K562 (cell line): Measurements from ENCODE around the gene INSM2. TPM values are rescaled to one million over a fixed set of nuclear protein-coding genes. Genes with fewer than 3 reads are reported as not detected.

Experiments used
- ADNP ChIP-seq: fragments of 200-800 bp; sonication (Bioruptor generic); IDR thresholded peaks from 2 replicates; pipeline ENCODE4 v1.6.1; 2016; ENCODE audit warnings: missing genetic modification characterization, missing compliant biosample characterization
- CREBBP ChIP-seq: IDR thresholded peaks from one replicate; pipeline ENCODE4 v1.6.1; 2012; ENCODE audit warnings: low read depth, mild to moderate bottlenecking, control low read depth, inconsistent platforms, low read length
- DLX4 ChIP-seq: fragments of 250-450 bp; sonication (Bioruptor Pico); IDR thresholded peaks from 2 replicates; pipeline ENCODE4 v1.6.1; 2021; ENCODE audit warnings: mild to moderate bottlenecking
- KDM4B ChIP-seq, 2 experiments: fragments of 450-650 bp in 1 of 2; sonication (generic) in 1 of 2; IDR thresholded peaks; 2 replicates each; pipeline ENCODE4 v1.6.1; 2016 to 2017; ENCODE audit warnings: borderline replicate concordance in 2 of 2, antibody characterized with exemption in 1 of 2, low read depth in 1 of 2, mild to moderate bottlenecking in 1 of 2
- NKRF ChIP-seq: fragments of 450-650 bp; IDR thresholded peaks from 2 replicates; pipeline ENCODE4 v1.6.1; 2016; ENCODE audit warnings: borderline replicate concordance
- NR1H2 ChIP-seq: sonication (generic); formaldehyde crosslinking; IDR thresholded peaks from 2 replicates; pipeline ENCODE4 v1.4.0; 2020; ENCODE audit warnings: mild to moderate bottlenecking, missing genetic modification reagents
- PPARD ChIP-seq: fragments of 250-450 bp; sonication (Bioruptor Pico); IDR thresholded peaks from 2 replicates; pipeline ENCODE4 v1.8.0; 2022; ENCODE audit warnings: inconsistent platforms, mild to moderate bottlenecking, moderate library complexity
- RNF2 ChIP-seq: sonication (generic); IDR thresholded peaks from 2 replicates; pipeline ENCODE4 v1.6.1; 2016
- RUNX1 ChIP-seq: sonication (generic); IDR thresholded peaks from 2 replicates; pipeline ENCODE4 v1.6.1; 2016; ENCODE audit warnings: antibody characterized with exemption, low read depth
- SLC30A9 ChIP-seq: fragments of 250-450 bp; sonication (Bioruptor Pico); IDR thresholded peaks from 2 replicates; pipeline ENCODE4 v1.8.0; 2022; ENCODE audit warnings: mild to moderate bottlenecking, moderate library complexity
- SNRNP70 ChIP-seq: fragments of 200-400 bp; formaldehyde crosslinking; optimal IDR thresholded peaks from 2 replicates; pipeline ENCODE3; 2017; ENCODE audit warnings: low read depth, low read length
- ZC3H11A ChIP-seq: IDR thresholded peaks from 2 replicates; pipeline ENCODE4 v1.6.1; 2012; ENCODE audit warnings: low read depth, low read length, improper control_type of control experiment
- ZNF263 ChIP-seq: sonication (generic); formaldehyde crosslinking; IDR thresholded peaks from 2 replicates; pipeline ENCODE4 v1.8.0; 2022; ENCODE audit warnings: mild to moderate bottlenecking, missing genetic modification reagents, borderline replicate concordance
- ZNF318 ChIP-seq, 2 experiments: fragments of 450-650 bp; IDR thresholded peaks; 2 replicates each; pipeline ENCODE4 v1.6.1; 2016; ENCODE audit warnings: mild to moderate bottlenecking in 2 of 2, borderline replicate concordance in 1 of 2, low read depth in 1 of 2, moderate library complexity in 1 of 2
- ZNF695 ChIP-seq: fragments of 450-650 bp; formaldehyde crosslinking; IDR thresholded peaks from 2 replicates; pipeline ENCODE4 v1.4.0; 2020; ENCODE audit warnings: mild to moderate bottlenecking, moderate library complexity
- ZSCAN29 ChIP-seq: fragments of 450-650 bp; IDR thresholded peaks from 2 replicates; pipeline ENCODE4 v1.6.1; 2017
- polyA plus RNA-seq, 8 experiments: library from polyadenylated mRNA; depleted of rRNA in 4 of 8; stranded (reverse) in 5 of 8; unstranded in 3 of 8; fragments of >200 nt; fragmentation: Nextera tagmentation in 2 of 8; fragmentation: Illumina TruSeq in 1 of 8; extraction: Ambion mirVana in 2 of 8; extraction: Trizol in 1 of 8; gene quantifications; 2 replicates each; pipeline versions ENCODE4 v1.2.1 to v1.2.3, GENCODE V29; 2011 to 2014; ENCODE audit warnings: inconsistent platforms in 1 of 8, missing spikeins in 1 of 8
- total RNA-seq, 7 experiments: library from RNA; depleted of rRNA in 6 of 7; stranded (reverse); fragments of >200 nt in 6 of 7; fragmentation: Illumina TruSeq in 2 of 7; extraction: Trizol in 2 of 7; gene quantifications; 2 replicates each; pipeline versions ENCODE4 v1.2.1 to v1.2.3, GENCODE V29; 2011 to 2021; ENCODE audit warnings: low replicate concordance in 1 of 7
- TF ChIP-seq, protein P1 (sequence below): sonication (generic); formaldehyde crosslinking; IDR thresholded peaks from 2 replicates; pipeline ENCODE4 v1.8.0; 2022; ENCODE audit warnings: mild to moderate bottlenecking, low read depth, missing genetic modification reagents

The INSM2 gene
- total and polyA plus RNA-seq, 9 of the 15 experiments (the other 6 are each of a cell fraction or from before 2014, with no cell fraction given) = not detected

DNA sequence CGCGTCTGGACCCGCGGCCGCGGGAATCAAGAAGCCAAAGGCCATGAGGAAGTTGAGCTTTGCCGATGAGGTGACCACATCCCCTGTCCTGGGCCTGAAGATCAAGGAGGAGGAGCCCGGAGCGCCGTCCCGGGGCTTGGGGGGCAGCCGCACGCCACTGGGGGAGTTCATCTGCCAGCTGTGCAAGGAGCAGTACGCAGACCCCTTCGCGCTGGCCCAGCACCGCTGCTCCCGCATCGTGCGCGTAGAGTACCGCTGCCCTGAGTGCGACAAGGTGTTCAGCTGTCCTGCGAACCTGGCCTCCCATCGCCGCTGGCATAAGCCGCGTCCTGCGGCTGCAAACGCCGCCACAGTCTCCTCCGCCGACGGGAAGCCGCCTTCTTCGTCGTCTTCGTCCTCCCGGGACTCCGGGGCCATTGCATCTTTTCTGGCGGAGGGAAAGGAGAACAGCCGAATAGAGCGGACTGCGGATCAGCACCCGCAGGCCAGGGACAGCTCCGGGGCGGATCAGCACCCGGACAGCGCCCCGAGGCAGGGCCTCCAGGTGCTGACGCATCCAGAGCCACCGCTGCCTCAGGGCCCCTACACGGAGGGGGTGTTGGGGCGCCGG is 1.0 kb downstream of the INSM2 start (continued):
- peak; percentile 94 for TF ChIP-seq ZNF263
- TF ChIP-seq NKRF = peak; percentile 62; the same call in 1 of the 2 replicates
- TF ChIP-seq SLC30A9 (CRISPR knock-in tag) = no peak
- peak; percentile 99 for TF ChIP-seq NR1H2 (CRISPR knock-in tag)
- no peak for TF ChIP-seq CREBBP
- no peak for TF ChIP-seq DLX4 (CRISPR knock-in tag)
- TF ChIP-seq RNF2 = no peak
- no peak for TF ChIP-seq ADNP
- no peak for TF ChIP-seq ZC3H11A
- TF ChIP-seq ZNF695 (CRISPR knock-in tag) = no peak
- no peak for TF ChIP-seq SNRNP70
- TF ChIP-seq RUNX1 = no peak
- TF ChIP-seq PPARD (CRISPR knock-in tag) = no peak
- no peak for TF ChIP-seq ZNF318 (IDR thresholded peaks at IDR 0.05; ENCODE audit: borderline replicate concordance in 1 of 2, low read depth in 1 of 2)
- TF ChIP-seq, protein P1, sequence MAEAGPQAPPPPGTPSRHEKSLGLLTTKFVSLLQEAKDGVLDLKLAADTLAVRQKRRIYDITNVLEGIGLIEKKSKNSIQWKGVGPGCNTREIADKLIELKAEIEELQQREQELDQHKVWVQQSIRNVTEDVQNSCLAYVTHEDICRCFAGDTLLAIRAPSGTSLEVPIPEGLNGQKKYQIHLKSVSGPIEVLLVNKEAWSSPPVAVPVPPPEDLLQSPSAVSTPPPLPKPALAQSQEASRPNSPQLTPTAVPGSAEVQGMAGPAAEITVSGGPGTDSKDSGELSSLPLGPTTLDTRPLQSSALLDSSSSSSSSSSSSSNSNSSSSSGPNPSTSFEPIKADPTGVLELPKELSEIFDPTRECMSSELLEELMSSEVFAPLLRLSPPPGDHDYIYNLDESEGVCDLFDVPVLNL (CRISPR knock-in tag) = peak; percentile 96
- no peak for TF ChIP-seq KDM4B (IDR thresholded peaks at IDR 0.05; ENCODE audit: borderline replicate concordance in 2 of 2, low read depth in 1 of 2)
- TF ChIP-seq ZSCAN29 = no peak
